Ishikawa (cell line): ENCODE measurements around the gene DPF1.

ENCODE experiments used
- CEBPB ChIP-seq: IDR thresholded peaks from 2 replicates; pipeline ENCODE4 v1.6.1; 2012
- CREB1 ChIP-seq: IDR thresholded peaks from 2 replicates; pipeline ENCODE4 v1.6.1; 2012; ENCODE audit warnings: low read depth
- EGR1 ChIP-seq: IDR thresholded peaks from 2 replicates; pipeline ENCODE4 v1.6.1; 2012
- EP300 ChIP-seq: IDR thresholded peaks from 2 replicates; pipeline ENCODE4 v1.6.1; 2012; ENCODE audit warnings: borderline replicate concordance
- FOXM1 ChIP-seq: IDR thresholded peaks from 2 replicates; pipeline ENCODE4 v1.6.1; 2012; ENCODE audit warnings: low read depth, borderline replicate concordance
- NFIC ChIP-seq: IDR thresholded peaks from 2 replicates; pipeline ENCODE4 v1.6.1; 2012
- RAD21 ChIP-seq: IDR thresholded peaks from 2 replicates; pipeline ENCODE4 v1.6.1; 2012; ENCODE audit warnings: low read depth
- REST ChIP-seq: IDR thresholded peaks from 2 replicates; pipeline ENCODE4 v1.6.1; 2012; ENCODE audit warnings: low read depth, mild to moderate bottlenecking
- TAF1 ChIP-seq: IDR thresholded peaks from 2 replicates; pipeline ENCODE4 v1.6.1; 2012; ENCODE audit warnings: low read depth, mild to moderate bottlenecking
- TCF12 ChIP-seq: IDR thresholded peaks from 2 replicates; pipeline ENCODE4 v1.6.1; 2012; ENCODE audit warnings: low read depth
- TEAD4 ChIP-seq: IDR thresholded peaks from 2 replicates; pipeline ENCODE4 v1.6.1; 2012
- YY1 ChIP-seq: IDR thresholded peaks from 2 replicates; pipeline ENCODE4 v1.6.1; 2012; ENCODE audit warnings: low read depth
- ZBTB7A ChIP-seq: IDR thresholded peaks from 2 replicates; pipeline ENCODE4 v1.6.1; 2012; ENCODE audit warnings: low read depth
- TF ChIP-seq, protein P1 (sequence below): IDR thresholded peaks from 2 replicates; pipeline ENCODE4 v1.6.1; 2012
- TF ChIP-seq, protein P2 (sequence below): IDR thresholded peaks from 2 replicates; pipeline ENCODE4 v1.6.1; 2012

Gene DPF1

DNA sequence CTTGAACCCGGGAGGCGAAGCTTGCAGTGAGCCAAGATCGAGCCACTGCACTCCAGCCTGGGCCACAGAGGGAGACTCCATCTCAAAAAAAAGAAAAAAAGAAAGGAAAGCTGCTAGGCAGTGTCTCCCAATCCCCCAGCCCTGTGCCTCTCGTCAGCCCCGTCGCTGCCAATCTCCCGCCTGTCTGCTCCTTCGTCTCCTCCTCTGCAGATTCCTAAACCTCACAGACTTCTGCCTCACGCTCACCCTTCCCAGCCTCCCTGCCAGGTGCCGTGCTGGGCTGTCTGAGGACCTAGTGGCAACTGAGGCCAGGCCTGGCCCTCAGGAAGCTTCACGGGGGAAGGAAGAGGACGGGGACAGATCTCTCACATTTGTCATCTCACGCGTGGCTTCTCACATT is 21.5 kb downstream of the DPF1 start:
- no peak for TF ChIP-seq REST
- TF ChIP-seq TCF12 = no peak
- TF ChIP-seq NFIC = no peak
- no peak for TF ChIP-seq YY1
- TF ChIP-seq EP300 = no peak
- TF ChIP-seq EGR1 = no peak
- TF ChIP-seq, protein P1, sequence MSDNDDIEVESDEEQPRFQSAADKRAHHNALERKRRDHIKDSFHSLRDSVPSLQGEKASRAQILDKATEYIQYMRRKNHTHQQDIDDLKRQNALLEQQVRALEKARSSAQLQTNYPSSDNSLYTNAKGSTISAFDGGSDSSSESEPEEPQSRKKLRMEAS = no peak
- TF ChIP-seq FOXM1 = no peak
- no peak for TF ChIP-seq CEBPB
- no peak for TF ChIP-seq ZBTB7A
- TF ChIP-seq, protein P2, sequence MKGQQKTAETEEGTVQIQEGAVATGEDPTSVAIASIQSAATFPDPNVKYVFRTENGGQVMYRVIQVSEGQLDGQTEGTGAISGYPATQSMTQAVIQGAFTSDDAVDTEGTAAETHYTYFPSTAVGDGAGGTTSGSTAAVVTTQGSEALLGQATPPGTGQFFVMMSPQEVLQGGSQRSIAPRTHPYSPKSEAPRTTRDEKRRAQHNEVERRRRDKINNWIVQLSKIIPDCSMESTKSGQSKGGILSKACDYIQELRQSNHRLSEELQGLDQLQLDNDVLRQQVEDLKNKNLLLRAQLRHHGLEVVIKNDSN = no peak
- no peak for TF ChIP-seq CREB1
- TF ChIP-seq TEAD4 = no peak
- no peak for TF ChIP-seq TAF1
- no peak for TF ChIP-seq RAD21

GRCh38 chr19:38201731-38202130 is 22.3 kb downstream of the DPF1 start:
- no peak for TF ChIP-seq TAF1
- TF ChIP-seq, protein P2 = no peak

DNA sequence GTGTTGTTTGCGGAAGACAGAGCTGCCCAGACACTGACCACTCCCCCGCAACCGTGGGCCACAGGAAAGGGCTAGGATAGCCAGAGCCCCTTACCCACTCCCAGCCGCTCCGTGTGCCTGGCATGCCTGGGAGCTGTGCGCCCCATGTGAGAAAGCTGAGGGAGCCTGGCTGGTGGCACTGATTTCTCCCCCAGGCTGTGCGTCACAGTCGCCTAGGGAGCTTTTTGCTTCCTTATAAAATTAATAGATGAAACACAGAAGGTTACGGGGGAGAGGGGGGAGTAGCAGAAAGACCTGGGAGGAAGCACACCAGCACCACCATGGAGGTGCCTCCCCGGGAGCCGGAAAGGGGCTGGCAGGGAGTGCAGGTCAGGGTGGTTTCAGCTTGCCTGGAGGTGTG is 24.7 kb downstream of the DPF1 start:
- TF ChIP-seq, protein P2 = no peak
- TF ChIP-seq FOXM1 = no peak
- TF ChIP-seq, protein P1 = no peak
- no peak for TF ChIP-seq EGR1
- no peak for TF ChIP-seq TAF1
- TF ChIP-seq RAD21 = no peak
- TF ChIP-seq CREB1 = no peak
- TF ChIP-seq ZBTB7A = no peak
- no peak for TF ChIP-seq REST
- no peak for TF ChIP-seq CEBPB
- no peak for TF ChIP-seq TEAD4

DNA sequence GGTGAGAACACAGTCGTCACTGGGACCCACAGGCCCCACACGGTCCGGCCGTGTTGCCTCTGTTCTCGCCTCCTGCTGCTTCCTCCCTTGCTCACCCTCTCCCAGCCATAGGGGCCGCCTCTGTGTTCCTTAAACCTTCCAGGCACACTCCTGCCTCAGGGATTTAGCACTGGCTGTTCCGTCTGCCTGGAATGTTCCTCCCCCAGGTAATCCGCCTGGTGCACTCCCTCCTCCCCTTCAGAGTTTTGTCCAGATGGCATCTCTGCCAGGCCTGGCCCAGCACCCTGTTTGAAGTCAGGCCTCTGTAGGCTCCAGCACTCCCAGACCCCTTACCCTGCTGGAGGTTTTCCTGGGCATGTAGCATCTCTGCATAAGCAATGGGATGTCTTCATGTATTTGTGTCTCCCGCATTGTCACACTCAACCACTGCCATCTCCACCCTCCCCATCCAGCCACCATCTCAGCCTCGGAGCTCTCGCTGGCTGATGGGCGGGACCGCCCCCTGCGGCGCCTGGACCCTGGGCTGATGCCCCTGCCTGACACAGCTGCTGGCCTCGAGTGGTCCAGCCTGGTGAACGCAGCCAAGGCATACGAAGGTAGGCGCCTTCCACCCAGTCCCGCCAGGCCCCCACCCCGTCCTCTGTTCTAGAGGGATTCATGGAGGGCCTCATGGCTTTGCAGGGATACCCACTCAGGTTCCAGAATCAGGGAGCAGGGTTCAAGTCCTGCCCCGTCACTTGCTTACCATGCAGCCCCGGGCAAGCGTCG is 25.9 kb downstream of the DPF1 start:
- TF ChIP-seq, protein P1 = no peak
- no peak for TF ChIP-seq EP300
- TF ChIP-seq FOXM1 = no peak
- TF ChIP-seq, protein P2 = no peak
- no peak for TF ChIP-seq TCF12
- TF ChIP-seq EGR1 = no peak
- TF ChIP-seq TEAD4 = no peak

GRCh38 chr19:38196948-38197656 is 26.9 kb downstream of the DPF1 start:
- TF ChIP-seq RAD21 (no peak), FOXM1 (no peak), NFIC (no peak), TAF1 (no peak), EP300 (no peak), TEAD4 (no peak), EGR1 (no peak), CEBPB (no peak), TCF12 (no peak), CREB1 (no peak), REST (no peak), YY1 (no peak), ZBTB7A (no peak)
- TF ChIP-seq, protein P1 = no peak
- TF ChIP-seq, protein P2 = no peak
